ENCODE results near the gene CBY2.
A peak's percentile ranks its signal among the peaks of the same experiment; 100 is the strongest.

Gene CBY2

GRCh38 chr13:45737571-45738017, 35.5 kb downstream of the CBY2 start:
- H3K27me3 ChIP-seq (ENCODE audit: insufficient read depth, poor library complexity, severe bottlenecking): no peaks in the 10 kb centered on the region
- H3K27ac ChIP-seq (replicated peaks): no peak overlapping the region
- peak; percentile 5; the same call in 1 of the 2 replicates for TF ChIP-seq SPI1 (IDR thresholded peaks at IDR 0.05; ENCODE audit: borderline replicate concordance, low read depth)
- no peak for TF ChIP-seq CTCF (IDR thresholded peaks at IDR 0.05; ENCODE audit: insufficient read depth, low read length)
- TF ChIP-seq POLR2AphosphoS5 (IDR thresholded peaks at IDR 0.05; ENCODE audit: low read depth): no peak
- no peak for TF ChIP-seq GABPA (IDR thresholded peaks at IDR 0.05; ENCODE audit: low read depth)
- H3K4me3 ChIP-seq (replicated peaks; ENCODE audit: insufficient read depth, low read length): no peak overlapping the region
- peak; percentile 16 to 67 for DNase-seq (ENCODE audit: low read depth in 1 of 2, low spot score in 1 of 2)

GRCh38 chr13:45742985-45743384, 40.9 kb downstream of the CBY2 start:
- TF ChIP-seq GABPA (IDR thresholded peaks at IDR 0.05; ENCODE audit: low read depth): no peak
- TF ChIP-seq REST (IDR thresholded peaks at IDR 0.05; ENCODE audit: insufficient replicate concordance, low read depth): no peak
- Histone ChIP-seq H3K27me3 (ENCODE audit: insufficient read depth, poor library complexity, severe bottlenecking) (no peaks in the 10 kb centered on the region), H3K27ac (replicated peaks) (no peak overlapping the region), H3K4me3 (replicated peaks; ENCODE audit: insufficient read depth, low read length) (no peak overlapping the region)
- no peak for DNase-seq (ENCODE audit: low read depth in 1 of 2, low spot score in 1 of 2)

- TF ChIP-seq GABPA (IDR thresholded peaks at IDR 0.05; ENCODE audit: low read depth) (no peak), POLR2AphosphoS5 (IDR thresholded peaks at IDR 0.05; ENCODE audit: low read depth) (no peak), REST (IDR thresholded peaks at IDR 0.05; ENCODE audit: insufficient replicate concordance, low read depth) (no peak), SPI1 (IDR thresholded peaks at IDR 0.05; ENCODE audit: borderline replicate concordance, low read depth) (no peak), CTCF (IDR thresholded peaks at IDR 0.05; ENCODE audit: insufficient read depth, low read length) (no peak)
- no peak for DNase-seq (ENCODE audit: low read depth in 1 of 2, low spot score in 1 of 2)
- Histone ChIP-seq H3K27me3 (ENCODE audit: insufficient read depth, poor library complexity, severe bottlenecking) (no peaks in the 10 kb centered on the region), H3K27ac (replicated peaks) (no peak overlapping the region), H3K4me3 (replicated peaks; ENCODE audit: insufficient read depth, low read length) (no peak overlapping the region)
These were observed 42.9 kb downstream of the CBY2 start for GRCh38 chr13:45744979-45745378.

GRCh38 chr13:45747071-45747470, 45.0 kb downstream of the CBY2 start:
- Histone ChIP-seq H3K27ac (replicated peaks) (no peak overlapping the region), H3K4me3 (replicated peaks; ENCODE audit: insufficient read depth, low read length) (no peak overlapping the region), H3K27me3 (ENCODE audit: insufficient read depth, poor library complexity, severe bottlenecking) (no peaks in the 10 kb centered on the region)
- DNase-seq (ENCODE audit: low read depth in 1 of 2, low spot score in 1 of 2): peak; percentile 24 to 73
- no peak for TF ChIP-seq CTCF (IDR thresholded peaks at IDR 0.05; ENCODE audit: insufficient read depth, low read length)
- no peak for TF ChIP-seq GABPA (IDR thresholded peaks at IDR 0.05; ENCODE audit: low read depth)
- no peak for TF ChIP-seq REST (IDR thresholded peaks at IDR 0.05; ENCODE audit: insufficient replicate concordance, low read depth)
- peak; percentile 99 for TF ChIP-seq SPI1 (IDR thresholded peaks at IDR 0.05; ENCODE audit: borderline replicate concordance, low read depth)
- TF ChIP-seq POLR2AphosphoS5 (IDR thresholded peaks at IDR 0.05; ENCODE audit: low read depth): no peak

Data from HL-60 (cell line).